GM21576 (cell line): Measurements from ENCODE around the gene TENM4.

Source experiments
- ATAC-seq: cut with Tn5 transposase; IDR thresholded peaks from one replicate; pipeline ENCODE4 v1.9.1; 2021; ENCODE audit warnings: mild to moderate bottlenecking, moderate library complexity; ENCODE audit not compliant: unreplicated experiment

TENM4 gene

GRCh38 chr11:79352349-79352703 is 88.5 kb downstream of the TENM4 start:
- no peak for ATAC-seq

DNA sequence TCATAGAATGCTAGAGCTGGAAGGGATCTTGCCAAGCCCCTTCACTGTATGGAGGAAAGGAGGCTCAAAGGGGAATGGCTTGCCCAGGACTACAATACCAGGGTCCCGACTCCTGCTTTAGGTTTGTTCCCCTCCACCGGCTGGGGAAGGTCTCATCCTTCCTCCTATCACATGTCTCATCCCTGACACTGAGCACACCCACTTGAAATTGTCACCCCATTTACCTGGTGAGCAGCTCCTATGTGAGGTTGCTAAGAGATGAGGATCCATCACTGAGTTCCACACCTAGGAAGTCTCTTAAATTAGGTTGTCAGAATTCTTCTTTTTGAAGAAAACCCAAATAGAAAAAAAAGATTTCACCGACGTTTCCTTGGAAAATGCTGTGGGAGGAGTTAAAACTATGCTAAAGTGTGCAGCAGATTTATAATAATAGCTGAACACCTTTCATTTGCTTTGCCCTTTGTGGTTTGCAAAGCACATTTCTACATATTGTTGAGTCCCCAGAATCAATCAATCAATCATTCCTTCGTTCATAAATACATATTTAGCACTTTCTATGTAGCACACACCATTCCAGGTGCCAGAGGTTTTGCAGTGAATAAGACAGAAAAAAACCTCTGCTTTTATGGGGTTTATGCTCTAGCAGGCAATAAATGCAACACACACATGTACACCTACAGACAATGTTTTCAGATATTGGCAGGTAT is 91.7 kb downstream of the TENM4 start:
- no peak for ATAC-seq

DNA sequence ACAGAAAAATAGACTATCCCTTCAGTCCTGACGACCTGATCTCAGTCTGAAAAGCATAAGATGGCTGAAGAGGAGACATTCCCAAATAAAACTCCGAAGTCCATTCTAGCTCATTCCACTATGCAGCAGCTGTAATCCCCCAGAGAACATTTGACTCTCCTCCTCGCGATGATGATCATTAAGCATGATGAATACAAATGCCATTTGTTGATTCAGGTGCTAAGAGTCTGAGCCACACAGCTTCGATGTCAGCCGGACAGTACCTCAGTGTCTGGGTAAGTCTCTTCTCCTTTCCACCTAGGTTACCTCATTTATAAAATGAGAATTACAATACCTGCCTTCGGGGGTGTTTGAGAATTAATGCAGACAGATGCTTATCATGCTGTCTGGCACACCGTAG is 94.8 kb downstream of the TENM4 start:
- no peak for ATAC-seq

- no peak for ATAC-seq
These were observed 96.0 kb downstream of the TENM4 start for GRCh38 chr11:79344753-79345294.

DNA sequence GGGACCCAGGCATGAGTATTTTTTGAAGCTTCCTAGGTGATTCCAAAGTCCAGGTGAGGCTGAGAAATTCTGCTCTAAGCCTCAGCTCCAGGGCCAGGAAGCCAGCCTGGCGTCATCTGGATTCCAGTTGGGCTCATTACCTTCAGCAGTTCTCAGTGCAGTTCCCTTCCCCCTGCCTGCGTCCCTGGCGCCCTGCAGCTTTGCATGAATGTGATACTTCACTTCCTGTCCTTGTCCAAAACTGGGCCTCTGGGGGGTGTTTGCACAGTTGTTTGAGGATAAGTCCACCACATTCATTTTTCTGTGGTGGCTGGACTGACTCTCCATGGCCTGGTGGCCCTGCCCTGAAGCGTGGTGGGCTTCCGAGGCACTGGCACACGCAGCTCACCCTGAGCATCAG is 98.1 kb downstream of the TENM4 start:
- no peak for ATAC-seq

- ATAC-seq, result no peak
These were observed 98.6 kb downstream of the TENM4 start for GRCh38 chr11:79342236-79342635.

- ATAC-seq, result no peak
These were observed 100.3 kb downstream of the TENM4 start for GRCh38 chr11:79340535-79340934.

GRCh38 chr11:79336797-79337517 is 103.9 kb downstream of the TENM4 start:
- no peak for ATAC-seq

GRCh38 chr11:79335681-79336080 is 105.1 kb downstream of the TENM4 start:
- ATAC-seq, result no peak

- ATAC-seq, result no peak
These were observed 107.5 kb downstream of the TENM4 start for GRCh38 chr11:79333355-79333754.

- no peak for ATAC-seq
These were observed 108.8 kb downstream of the TENM4 start for GRCh38 chr11:79332017-79332416.

DNA sequence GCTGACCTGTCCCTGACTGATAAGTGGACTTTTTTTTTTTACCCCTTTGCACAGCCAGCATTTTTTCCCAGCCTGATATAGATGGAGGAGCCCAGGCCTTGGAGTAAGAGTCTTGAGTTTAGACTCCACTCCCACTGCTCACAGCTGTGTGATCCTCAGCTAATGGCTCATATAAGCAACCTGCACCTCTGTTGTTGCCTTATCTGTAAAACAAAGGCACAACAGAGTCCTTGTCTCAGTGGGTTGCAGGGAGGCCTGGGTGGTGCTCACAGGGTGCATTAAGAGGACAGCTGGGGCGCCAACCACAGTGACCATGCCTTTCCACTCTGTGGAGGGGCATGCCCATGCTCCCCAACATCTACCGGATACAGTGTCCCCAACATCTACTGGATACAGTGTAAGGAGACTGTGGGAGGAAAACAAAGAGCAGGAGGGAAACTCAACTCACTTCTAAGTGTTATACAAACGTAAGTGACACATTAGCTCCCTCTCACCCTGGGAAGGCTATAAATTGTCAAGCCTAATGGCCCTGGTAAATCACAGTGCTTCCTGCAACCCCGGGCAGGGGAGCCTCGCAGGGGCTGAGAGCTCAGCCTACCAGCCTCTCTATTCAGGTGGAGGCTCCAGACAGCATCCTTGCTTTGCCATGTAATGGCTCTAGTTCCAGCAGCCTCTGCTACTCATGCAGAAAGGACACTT is 109.5 kb downstream of the TENM4 start:
- no peak for ATAC-seq

DNA sequence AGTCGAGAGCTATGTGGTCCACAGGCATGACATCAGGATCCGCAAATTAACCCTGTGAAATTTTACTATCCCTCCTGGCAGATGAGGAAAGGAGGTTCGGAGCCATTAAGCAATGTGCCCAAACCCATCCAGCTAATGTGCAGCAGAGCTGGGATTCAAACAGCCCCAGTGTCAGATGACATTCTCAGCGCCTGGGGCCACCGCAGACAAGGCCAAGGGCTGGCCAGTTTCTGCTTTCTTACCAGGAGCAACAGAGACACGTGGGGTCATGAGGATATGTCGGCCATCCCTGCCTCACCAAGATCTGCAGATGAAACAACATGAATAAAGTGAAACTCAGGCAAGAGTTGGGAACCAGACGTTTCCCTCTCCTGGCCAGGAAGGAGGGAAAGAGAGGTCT is 110.2 kb downstream of the TENM4 start:
- ATAC-seq, result no peak

- no peak for ATAC-seq
These were observed 111.3 kb downstream of the TENM4 start for GRCh38 chr11:79329561-79329960.

- ATAC-seq, result no peak
These were observed 112.4 kb downstream of the TENM4 start for GRCh38 chr11:79328402-79328801.

DNA sequence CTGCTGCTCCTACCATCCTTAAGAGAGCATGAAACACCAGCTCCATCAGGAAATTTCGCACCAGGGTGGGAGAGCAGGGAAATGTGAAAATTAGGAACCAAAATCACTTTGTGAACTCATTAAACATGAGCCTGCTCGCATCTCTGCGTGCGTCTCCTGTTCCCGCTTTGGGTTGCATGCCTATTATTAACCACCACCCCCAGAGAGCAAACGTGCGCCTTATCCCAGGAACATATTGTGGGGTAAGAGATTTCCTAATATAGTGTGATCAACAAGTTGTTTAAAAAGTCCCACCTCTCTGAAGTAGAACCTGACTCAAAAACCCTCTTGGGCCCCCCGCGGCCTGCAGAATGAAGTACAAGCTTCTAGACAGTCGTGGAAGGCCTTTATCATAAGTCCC is 115.0 kb downstream of the TENM4 start:
- no peak for ATAC-seq

GRCh38 chr11:79321263-79321662 is 119.6 kb downstream of the TENM4 start:
- ATAC-seq, result no peak

DNA sequence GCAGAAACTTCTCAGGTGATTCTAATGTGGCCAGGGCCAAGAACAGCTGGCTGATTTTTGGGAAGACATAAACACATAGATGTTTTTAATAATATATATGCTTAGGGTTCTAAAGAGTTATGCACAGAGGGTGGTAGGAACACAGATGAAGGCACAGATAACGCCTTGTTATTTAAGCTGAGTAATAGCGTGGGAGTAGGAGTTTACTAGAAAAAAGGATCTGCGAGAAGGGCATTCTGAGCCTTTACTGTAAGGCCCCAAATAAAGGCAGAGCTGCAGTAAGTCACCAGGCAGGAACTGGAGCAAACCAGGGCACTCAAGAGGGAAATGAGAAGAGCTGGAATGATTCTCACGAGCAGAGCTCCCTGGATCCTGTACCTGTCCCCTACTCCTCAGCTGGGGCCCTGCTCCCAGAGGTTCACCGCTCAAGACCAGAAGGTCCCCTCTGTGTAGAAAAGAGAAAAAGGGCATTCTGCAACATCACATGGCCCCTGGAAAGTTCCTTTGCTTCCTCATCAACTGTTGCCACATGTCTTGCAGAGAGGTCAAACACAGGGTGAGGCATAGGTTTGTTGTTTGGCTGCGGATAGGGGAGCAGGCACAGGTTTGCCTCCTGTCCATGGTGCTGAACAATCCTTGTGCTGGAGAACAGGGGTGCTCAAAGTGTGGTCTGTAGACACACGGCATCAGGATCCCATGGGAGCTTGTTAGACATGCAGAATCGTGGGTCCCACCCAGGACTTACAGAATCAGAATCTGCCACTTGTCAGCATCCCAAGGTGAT is 125.7 kb downstream of the TENM4 start:
- ATAC-seq, result no peak

- no peak for ATAC-seq
These were observed 127.3 kb downstream of the TENM4 start for GRCh38 chr11:79313530-79313913.

- no peak for ATAC-seq
These were observed 128.0 kb downstream of the TENM4 start for GRCh38 chr11:79312617-79313529.
